ENCODE results near the gene BMPER.

GRCh38 chr7:34057136-34057535 is 151.8 kb downstream of the BMPER start:
- TF ChIP-seq POLR2AphosphoS5 (IDR thresholded peaks at IDR 0.05; ENCODE audit: low read depth, low read length) (no peak), POLR2A (IDR thresholded peaks at IDR 0.05; ENCODE audit: low read depth, low read length) (no peak), TAF1 (IDR thresholded peaks at IDR 0.05; ENCODE audit: borderline replicate concordance, low read depth, low read length) (no peak)

All from GM12892 (cell line).